HEK293 (cell line): ENCODE results near the gene CHMP4B.

Experiments used
- CTCF ChIA-PET: fragments of 350-600 bp; formaldehyde crosslinking; extraction: SDS; loops from one replicate; lab custom pipeline; 2021; ENCODE audit warnings: antibody characterized with exemption; lab: Yijun Ruan, JAX
- POLR2A ChIA-PET: fragments of 300-600 bp; formaldehyde crosslinking; extraction: SDS; loops from one replicate; lab custom pipeline; 2020; ENCODE audit warnings: antibody characterized with exemption, inconsistent platforms; lab: Yijun Ruan, JAX
- H3K27ac ChIP-seq: fragments of 200-500 bp; sonication (Bioruptor generic); 2 replicates; pipeline ENCODE4 v1.5.1; 2014; ENCODE audit warnings: low read depth, low read length, control low read depth, inconsistent platforms; ENCODE audit errors: extremely low read depth
- H3K36me3 ChIP-seq, 2 experiments: fragments of 200-500 bp in 1 of 2; sonication (Bioruptor generic) in 1 of 2; 1 replicate in 1 of 2; 2 replicates in 1 of 2; pipeline ENCODE4 v1.5.1; 2014 to 2017; ENCODE audit warnings: inconsistent platforms in 2 of 2, low read length in 2 of 2; ENCODE audit not compliant: control insufficient read depth in 2 of 2, insufficient read depth in 1 of 2
- H3K4me1 ChIP-seq: fragments of 200-500 bp; sonication (Bioruptor generic); 2 replicates; pipeline ENCODE4 v1.5.1; 2014; ENCODE audit warnings: mild to moderate bottlenecking, low read length, inconsistent platforms; ENCODE audit not compliant: control insufficient read depth, insufficient read depth
- H3K4me3 ChIP-seq: 2 replicates; pipeline ENCODE4 v1.5.1; 2011; ENCODE audit warnings: low read depth, mild to moderate bottlenecking, control low read depth, low read length, moderate library complexity
- H3K9me3 ChIP-seq: fragments of 200-500 bp; sonication (Bioruptor generic); 2 replicates; pipeline ENCODE4 v1.5.1; 2014; ENCODE audit warnings: low read depth, low read length, inconsistent platforms; ENCODE audit not compliant: control insufficient read depth, insufficient read depth
- BCL11A ChIP-seq: fragments of 450-650 bp; formaldehyde crosslinking; IDR thresholded peaks from 2 replicates; pipeline ENCODE4 v1.5.1; 2016; ENCODE audit warnings: low read depth, missing biosample characterization, missing genetic modification characterization
- MYNN ChIP-seq: fragments of 450-650 bp; formaldehyde crosslinking; IDR thresholded peaks from 2 replicates; pipeline ENCODE4 v1.5.1; 2016; ENCODE audit warnings: missing biosample characterization, missing genetic modification characterization, borderline replicate concordance
- OVOL3 ChIP-seq: fragments of 450-650 bp; formaldehyde crosslinking; IDR thresholded peaks from 2 replicates; pipeline ENCODE4 v1.5.1; 2016; ENCODE audit warnings: missing biosample characterization, missing genetic modification characterization
- PRDM6 ChIP-seq: fragments of 450-650 bp; formaldehyde crosslinking; IDR thresholded peaks from 2 replicates; pipeline ENCODE4 v1.5.1; 2017; ENCODE audit warnings: missing biosample characterization, missing genetic modification characterization
- RBAK ChIP-seq: fragments of 450-650 bp; formaldehyde crosslinking; IDR thresholded peaks from 2 replicates; pipeline ENCODE4 v1.5.1; 2016; ENCODE audit warnings: missing biosample characterization, missing genetic modification characterization
- SALL2 ChIP-seq: fragments of 450-650 bp; formaldehyde crosslinking; IDR thresholded peaks from 2 replicates; pipeline ENCODE4 v1.5.0; 2017; ENCODE audit warnings: missing biosample characterization, mild to moderate bottlenecking, missing genetic modification characterization, borderline replicate concordance
- ZBTB49 ChIP-seq: fragments of 450-650 bp; formaldehyde crosslinking; IDR thresholded peaks from 2 replicates; pipeline ENCODE4 v1.5.1; 2016; ENCODE audit warnings: missing biosample characterization, missing genetic modification characterization, low read depth
- ZBTB6 ChIP-seq: fragments of 450-650 bp; formaldehyde crosslinking; IDR thresholded peaks from 2 replicates; pipeline ENCODE4 v1.5.1; 2017; ENCODE audit warnings: missing biosample characterization, missing genetic modification characterization
- ZEB2 ChIP-seq: fragments of 450-650 bp; formaldehyde crosslinking; IDR thresholded peaks from 2 replicates; pipeline ENCODE4 v1.5.1; 2016; ENCODE audit warnings: missing biosample characterization, missing genetic modification characterization
- ZNF133 ChIP-seq: fragments of 450-650 bp; formaldehyde crosslinking; IDR thresholded peaks from 2 replicates; pipeline ENCODE4 v1.5.1; 2016; ENCODE audit warnings: missing biosample characterization, missing genetic modification characterization
- ZNF175 ChIP-seq: fragments of 450-650 bp; formaldehyde crosslinking; IDR thresholded peaks from 2 replicates; pipeline ENCODE4 v1.5.1; 2016; ENCODE audit warnings: missing biosample characterization, missing genetic modification characterization
- ZNF2 ChIP-seq: fragments of 450-650 bp; formaldehyde crosslinking; IDR thresholded peaks from 2 replicates; pipeline ENCODE4 v1.5.1; 2016; ENCODE audit warnings: missing biosample characterization, missing genetic modification characterization
- ZNF280D ChIP-seq: fragments of 450-650 bp; formaldehyde crosslinking; IDR thresholded peaks from 2 replicates; pipeline ENCODE4 v1.5.1; 2016; ENCODE audit warnings: missing biosample characterization, missing genetic modification characterization
- ZNF324 ChIP-seq: fragments of 450-650 bp; formaldehyde crosslinking; IDR thresholded peaks from 2 replicates; pipeline ENCODE4 v1.5.1; 2016; ENCODE audit warnings: missing biosample characterization, missing genetic modification characterization
- ZNF426 ChIP-seq: fragments of 450-650 bp; formaldehyde crosslinking; IDR thresholded peaks from 2 replicates; pipeline ENCODE4 v1.5.1; 2017; ENCODE audit warnings: missing biosample characterization, missing genetic modification characterization, mild to moderate bottlenecking, inconsistent platforms, moderate library complexity
- ZNF473 ChIP-seq: fragments of 450-650 bp; formaldehyde crosslinking; IDR thresholded peaks from 2 replicates; pipeline ENCODE4 v1.5.1; 2017; ENCODE audit warnings: missing biosample characterization, missing genetic modification characterization
- ZNF555 ChIP-seq: fragments of 450-650 bp; formaldehyde crosslinking; conservative IDR thresholded peaks from 2 replicates; pipeline ENCODE4 v1.5.1; 2017; ENCODE audit warnings: missing biosample characterization, mild to moderate bottlenecking, missing genetic modification characterization, inconsistent platforms
- ZNF561 ChIP-seq: fragments of 450-650 bp; IDR thresholded peaks from 2 replicates; pipeline ENCODE4 v1.5.1; 2018; ENCODE audit warnings: missing biosample characterization, missing genetic modification characterization, borderline replicate concordance
- ZNF626 ChIP-seq: fragments of 450-650 bp; sonication (Bioruptor Pico); formaldehyde crosslinking; IDR thresholded peaks from 2 replicates; pipeline ENCODE4 v1.5.1; 2018; ENCODE audit warnings: missing biosample characterization, missing genetic modification characterization, inconsistent platforms
- ZNF629 ChIP-seq: fragments of 450-650 bp; formaldehyde crosslinking; IDR thresholded peaks from 2 replicates; pipeline ENCODE4 v1.5.1; 2017; ENCODE audit warnings: missing biosample characterization, missing genetic modification characterization

CHMP4B gene

GRCh38 chr20:33893314-33893713, 82.2 kb downstream of the CHMP4B start:
- no peaks in the 10 kb centered on the region for H3K4me1 ChIP-seq
- H3K36me3 ChIP-seq = no peaks in the 10 kb centered on the region
- ChIA-PET CTCF (no interaction called here), POLR2A (no interaction called here)
- H3K9me3 ChIP-seq = no peaks in the 10 kb centered on the region
- H3K4me3 ChIP-seq = no peak overlapping the region
- TF ChIP-seq ZNF2 (tag by site-specific recombination) (no peak), ZNF175 (tag by site-specific recombination) (no peak), ZEB2 (tag by site-specific recombination) (no peak)
- TF ChIP-seq, all 188 proteins: peak for 0
- no peak overlapping the region for H3K27ac ChIP-seq

DNA sequence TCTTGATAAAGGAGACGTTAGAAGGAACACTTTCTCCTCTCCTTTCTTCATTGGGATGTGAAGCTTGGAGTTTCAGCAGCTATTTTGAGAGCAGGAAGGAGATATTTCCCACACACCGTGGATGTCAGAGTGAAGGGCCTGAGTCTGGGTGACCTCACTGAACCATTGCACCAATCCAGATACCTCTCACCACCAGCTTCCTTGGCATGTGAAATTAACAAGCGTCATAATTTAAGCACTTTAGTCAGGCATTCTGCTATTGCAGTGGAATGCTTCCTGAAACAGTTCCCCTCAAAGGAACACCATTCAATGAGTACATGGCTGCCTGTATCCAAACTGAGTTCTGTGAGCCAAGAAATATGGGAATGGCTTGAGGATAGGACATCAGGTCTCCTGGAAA, 83.7 kb downstream of the CHMP4B start:
- Histone ChIP-seq H3K9me3 (no peaks in the 10 kb centered on the region), H3K36me3 (no peaks in the 10 kb centered on the region), H3K4me3 (no peak overlapping the region)
- no peak for TF ChIP-seq BCL11A (tag by site-specific recombination)
- TF ChIP-seq ZNF561 (tag by site-specific recombination) = no peak
- TF ChIP-seq ZNF629 (tag by site-specific recombination) = no peak
- no peak for TF ChIP-seq SALL2 (tag by site-specific recombination)
- TF ChIP-seq ZNF473 = no peak
- TF ChIP-seq ZNF426 (tag by site-specific recombination) = no peak
- TF ChIP-seq, all 188 proteins: peak for 0
- ChIA-PET CTCF (no interaction called here), POLR2A (interaction anchor here (0.5 kb wide), 1 partner anchor 13 kb away, joined by 5 read pairs; no protein-coding TSS in a partner anchor)
- Histone ChIP-seq H3K27ac (no peak overlapping the region), H3K4me1 (no peaks in the 10 kb centered on the region)

GRCh38 chr20:33896509-33896908, 85.4 kb downstream of the CHMP4B start:
- TF ChIP-seq PRDM6 (tag by site-specific recombination) (peak; percentile 78), ZNF133 (tag by site-specific recombination) (no peak), ZNF280D (no peak)
- POLR2A ChIA-PET = no interaction called here

GRCh38 chr20:33897313-33897912, 86.3 kb downstream of the CHMP4B start:
- CTCF ChIA-PET = interaction anchor here (0.6 to 1.2 kb wide), 2 partner anchors 17 to 172 kb away, joined by 3 read pairs; no protein-coding TSS in a partner anchor
- TF ChIP-seq OVOL3 = no peak
- TF ChIP-seq ZNF473 = no peak
- TF ChIP-seq MYNN (tag by site-specific recombination) = no peak
- no peak for TF ChIP-seq ZNF626 (tag by site-specific recombination)
- TF ChIP-seq ZBTB6 (tag by site-specific recombination) = no peak
- no peak for TF ChIP-seq ZNF324 (tag by site-specific recombination)
- no peak for TF ChIP-seq ZNF555
- no peak for TF ChIP-seq RBAK
- TF ChIP-seq ZBTB49 (tag by site-specific recombination) = no peak

More at GRCh38 chr20:33896509-33896908, 85.4 kb downstream of the CHMP4B start:
- H3K27ac ChIP-seq = no peak overlapping the region
- no peaks in the 10 kb centered on the region for H3K9me3 ChIP-seq
- CTCF ChIA-PET = interaction anchor here (0.6 kb wide), 1 partner anchor 16 kb away, joined by 3 read pairs; no protein-coding TSS in a partner anchor
- H3K4me3 ChIP-seq = no peak overlapping the region
- no peaks in the 10 kb centered on the region for H3K4me1 ChIP-seq
- no peaks in the 10 kb centered on the region for H3K36me3 ChIP-seq

More at GRCh38 chr20:33897313-33897912, 86.3 kb downstream of the CHMP4B start:
- no peak overlapping the region for H3K4me3 ChIP-seq
- no peaks in the 10 kb centered on the region for H3K36me3 ChIP-seq
- POLR2A ChIA-PET = no interaction called here
- no peaks in the 10 kb centered on the region for H3K4me1 ChIP-seq
- H3K9me3 ChIP-seq = no peaks in the 10 kb centered on the region
- H3K27ac ChIP-seq = no peak overlapping the region
